ENCODE measurements around the gene GLUL.

The GLUL gene

GRCh38 chr1:182366596-182366995 lies 25.0 kb downstream of the GLUL start:
- no peak overlapping the region for H3K4me2 ChIP-seq (ENCODE audit: low read length)
- no peak overlapping the region for H2AFZ ChIP-seq (ENCODE audit: low read length)
- no peaks in the 10 kb centered on the region for H3K4me1 ChIP-seq (ENCODE audit: insufficient read depth, low read length, severe bottlenecking)
- no peak overlapping the region for H3K9ac ChIP-seq (ENCODE audit: low read length)
- no peaks in the 10 kb centered on the region for H3K79me2 ChIP-seq (ENCODE audit: insufficient read depth, low read length)
- no peak overlapping the region for H3K27ac ChIP-seq (ENCODE audit: low read depth, low read length, poor library complexity, severe bottlenecking)
- no peaks in the 10 kb centered on the region for H3K36me3 ChIP-seq (ENCODE audit: insufficient read depth, low read length)
- no peaks in the 10 kb centered on the region for H3K9me3 ChIP-seq (ENCODE audit: low read length)
- no peaks in the 10 kb centered on the region for H4K20me1 ChIP-seq (ENCODE audit: insufficient read depth, low read length)
- TF ChIP-seq CTCF (IDR thresholded peaks at IDR 0.05; ENCODE audit: low read length) (no peak), EZH2 (IDR thresholded peaks at IDR 0.05; ENCODE audit: borderline replicate concordance, low read length) (no peak)
- H3K4me3 ChIP-seq (ENCODE audit: low read depth, low read length, poor library complexity, severe bottlenecking), result no peak overlapping the region
- H3F3A ChIP-seq (ENCODE audit: insufficient read depth, low read length), result no peaks in the 10 kb centered on the region
- no peaks in the 10 kb centered on the region for H3K27me3 ChIP-seq (ENCODE audit: insufficient read depth, low read length)
- no peaks in the 10 kb centered on the region for H3K9me2 ChIP-seq (ENCODE audit: low read depth, low read length)

- TF ChIP-seq CTCF (IDR thresholded peaks at IDR 0.05; ENCODE audit: low read length) (no peak), EZH2 (IDR thresholded peaks at IDR 0.05; ENCODE audit: borderline replicate concordance, low read length) (no peak)
- Histone ChIP-seq H3K9ac (ENCODE audit: low read length) (no peak overlapping the region), H3F3A (ENCODE audit: insufficient read depth, low read length) (no peaks in the 10 kb centered on the region), H3K27me3 (ENCODE audit: insufficient read depth, low read length) (no peaks in the 10 kb centered on the region), H3K9me2 (ENCODE audit: low read depth, low read length) (no peaks in the 10 kb centered on the region), H3K9me3 (ENCODE audit: low read length) (no peaks in the 10 kb centered on the region), H3K79me2 (ENCODE audit: insufficient read depth, low read length) (no peaks in the 10 kb centered on the region), H3K36me3 (ENCODE audit: insufficient read depth, low read length) (no peaks in the 10 kb centered on the region), H3K4me3 (ENCODE audit: low read depth, low read length, poor library complexity, severe bottlenecking) (no peak overlapping the region), H2AFZ (ENCODE audit: low read length) (no peak overlapping the region), H4K20me1 (ENCODE audit: insufficient read depth, low read length) (no peaks in the 10 kb centered on the region), H3K27ac (ENCODE audit: low read depth, low read length, poor library complexity, severe bottlenecking) (no peak overlapping the region), H3K4me2 (ENCODE audit: low read length) (no peak overlapping the region), H3K4me1 (ENCODE audit: insufficient read depth, low read length, severe bottlenecking) (no peaks in the 10 kb centered on the region)
These were observed 31.9 kb downstream of the GLUL start for GRCh38 chr1:182359645-182360044.

- no peaks in the 10 kb centered on the region for H3K27me3 ChIP-seq (ENCODE audit: insufficient read depth, low read length)
- no peaks in the 10 kb centered on the region for H3K4me1 ChIP-seq (ENCODE audit: insufficient read depth, low read length, severe bottlenecking)
- TF ChIP-seq CTCF (IDR thresholded peaks at IDR 0.05; ENCODE audit: low read length), result no peak
- TF ChIP-seq EZH2 (IDR thresholded peaks at IDR 0.05; ENCODE audit: borderline replicate concordance, low read length), result no peak
- no peaks in the 10 kb centered on the region for H4K20me1 ChIP-seq (ENCODE audit: insufficient read depth, low read length)
- H3K9ac ChIP-seq (ENCODE audit: low read length), result no peak overlapping the region
- H3K79me2 ChIP-seq (ENCODE audit: insufficient read depth, low read length), result no peaks in the 10 kb centered on the region
- no peak overlapping the region for H3K27ac ChIP-seq (ENCODE audit: low read depth, low read length, poor library complexity, severe bottlenecking)
- no peaks in the 10 kb centered on the region for H3K36me3 ChIP-seq (ENCODE audit: insufficient read depth, low read length)
- no peaks in the 10 kb centered on the region for H3K9me2 ChIP-seq (ENCODE audit: low read depth, low read length)
- no peak overlapping the region for H3K4me3 ChIP-seq (ENCODE audit: low read depth, low read length, poor library complexity, severe bottlenecking)
- H3K9me3 ChIP-seq (ENCODE audit: low read length), result no peaks in the 10 kb centered on the region
- H3K4me2 ChIP-seq (ENCODE audit: low read length), result no peak overlapping the region
- H2AFZ ChIP-seq (ENCODE audit: low read length), result no peak overlapping the region
- no peaks in the 10 kb centered on the region for H3F3A ChIP-seq (ENCODE audit: insufficient read depth, low read length)
These were observed 33.7 kb downstream of the GLUL start for GRCh38 chr1:182357913-182358312.

Data from OCI-LY1 (cell line).